ENCODE measurements around the gene TRAPPC3. TPM values are rescaled to one million over a fixed set of nuclear protein-coding genes. Genes with fewer than 3 reads are reported as not detected.

TRAPPC3 gene
- total RNA-seq, 4 donors from 2014 or later: 54.6 to 165 (median 105) TPM

- no peak overlapping the region for H3K27ac ChIP-seq
- no peaks in the 10 kb centered on the region for H3K9me3 ChIP-seq
- H3K36me3 ChIP-seq: peaks cover 0 to 5% (median 0%) of the 10 kb centered on the region in 4 donors
- 30% methylated on average over 18 of the region's 18 CpGs; no CpG with 5 or more reads in 1 of the 2 donors for WGBS, 2 donors (ENCODE audit: low coverage in 1 of 2)
- peaks cover 0 to 8% (median 3%) of the 10 kb centered on the region in 4 donors for H3K4me1 ChIP-seq
- in situ Hi-C loops (cut with MboI; ENCODE audit: low pct_ligation_motif_present in 1 of 4, low pct_unique_long_range_greater_than_20kb in 1 of 4, low sequenced_read_pairs in 3 of 4) (loop anchor here in 3 of 4 donors (10.0 to 25.0 kb wide), 5 partner anchors 85 to 312 kb away; no protein-coding TSS in a partner anchor), intact Hi-C loops (cut with DNase I; ENCODE audit: low total_unique reads) (loop anchor here (2.0 to 5.0 kb wide), 2 partner anchors 35 to 322 kb away; no protein-coding TSS in a partner anchor)
- no peak overlapping the region for H3K4me3 ChIP-seq
- DNase-seq: peak; percentile 84
- H3K27me3 ChIP-seq: no peaks in the 10 kb centered on the region
- TF ChIP-seq EP300 (IDR thresholded peaks at IDR 0.05; ENCODE audit: low read depth): no peak
- TF ChIP-seq CTCF (IDR thresholded peaks at IDR 0.05): peak; percentile 77 to 93 (median 86)
Observed at GRCh38 chr1:36099681-36100341, 49.5 kb downstream of the TRAPPC3 start.

- TF ChIP-seq POLR2AphosphoS5 (IDR thresholded peaks at IDR 0.05) (no peak), EP300 (IDR thresholded peaks at IDR 0.05; ENCODE audit: low read depth) (no peak), CTCF (IDR thresholded peaks at IDR 0.05) (no peak), POLR2A (IDR thresholded peaks at IDR 0.05) (no peak)
- Histone ChIP-seq H3K27me3 (no peaks in the 10 kb centered on the region), H3K4me3 (no peak overlapping the region), H3K27ac (no peak overlapping the region), H3K36me3 (peaks cover 0 to 15% (median 0%) of the 10 kb centered on the region in 4 donors), H3K9me3 (no peaks in the 10 kb centered on the region), H3K4me1 (peaks cover 0 to 8% (median 3%) of the 10 kb centered on the region in 4 donors)
- no peak for DNase-seq
- intact Hi-C loops (cut with DNase I; ENCODE audit: low total_unique reads) (loop anchor here (2.0 to 5.0 kb wide), 2 partner anchors 36 to 323 kb away; no protein-coding TSS in a partner anchor), in situ Hi-C loops (cut with MboI; ENCODE audit: low pct_ligation_motif_present in 1 of 4, low pct_unique_long_range_greater_than_20kb in 1 of 4, low sequenced_read_pairs in 3 of 4) (loop anchor here in 1 of 4 donors (10.0 kb wide), 1 partner anchor 86 kb away; no protein-coding TSS in a partner anchor)
- WGBS, 2 donors (ENCODE audit: low coverage in 1 of 2): 83% methylated on average over 4 of the region's 13 CpGs; no CpG with 5 or more reads in 1 of the 2 donors
Observed at GRCh38 chr1:36098650-36099365, 50.5 kb downstream of the TRAPPC3 start.

GRCh38 chr1:36097693-36098585 is 51.3 kb downstream of the TRAPPC3 start:
- H3K27me3 ChIP-seq: no peaks in the 10 kb centered on the region
- H3K4me3 ChIP-seq: no peak overlapping the region
- peaks cover 0 to 8% (median 3%) of the 10 kb centered on the region in 4 donors for H3K4me1 ChIP-seq
- in situ Hi-C loops (cut with MboI; ENCODE audit: low pct_ligation_motif_present in 1 of 4, low pct_unique_long_range_greater_than_20kb in 1 of 4, low sequenced_read_pairs in 3 of 4) (loop anchor here in 1 of 4 donors (10.0 kb wide), 1 partner anchor 87 kb away; no protein-coding TSS in a partner anchor), intact Hi-C loops (cut with DNase I; ENCODE audit: low total_unique reads) (loop anchor here (2.0 to 5.0 kb wide), 2 partner anchors 37 to 324 kb away; no protein-coding TSS in a partner anchor)
- DNase-seq: no peak
- no peak overlapping the region for H3K27ac ChIP-seq
- no peak for TF ChIP-seq CTCF (IDR thresholded peaks at IDR 0.05)
- no peak for TF ChIP-seq EP300 (IDR thresholded peaks at IDR 0.05; ENCODE audit: low read depth)
- TF ChIP-seq POLR2A (IDR thresholded peaks at IDR 0.05): no peak
- no peak for TF ChIP-seq POLR2AphosphoS5 (IDR thresholded peaks at IDR 0.05)
- no peaks in the 10 kb centered on the region for H3K9me3 ChIP-seq
- H3K36me3 ChIP-seq: peaks cover 0 to 22% (median 3%) of the 10 kb centered on the region in 4 donors
- 83% methylated on average over 23 of the region's 33 CpGs; no CpG with 5 or more reads in 1 of the 2 donors for WGBS, 2 donors (ENCODE audit: low coverage in 1 of 2)

Measured in transverse colon (tissue), 4 donors.